Keratinocyte (primary cell): Measurements from ENCODE around the gene CTIF. TPM values are rescaled to one million over a fixed set of nuclear protein-coding genes. Genes with fewer than 3 reads are reported as not detected.

Experiments used
- DNase-seq: peaks from one replicate; pipeline ENCODE4 v3.0.0-alpha.2; 2011; ENCODE audit warnings: low read depth, missing footprints, low spot score
- FAIRE-seq: peaks from 2 replicates; lab custom pipeline; 2011; peaks lifted over from hg19 to GRCh38; lab: Jason Lieb, UNC
- H2AFZ ChIP-seq: 2 replicates; pipeline ENCODE4 v1.6.0; 2012; ENCODE audit warnings: low read length, control low read depth, inconsistent platforms; ENCODE audit not compliant: control insufficient read depth
- H3K27ac ChIP-seq: 2 replicates; pipeline ENCODE4 v1.5.1; 2011; ENCODE audit warnings: low read length; ENCODE audit not compliant: control insufficient read depth, insufficient read depth
- H3K27me3 ChIP-seq: 3 replicates; pipeline ENCODE4 v1.6.0; 2011; ENCODE audit warnings: low read length; ENCODE audit not compliant: control insufficient read depth, insufficient read depth; ENCODE audit errors: extremely low read depth
- H3K36me3 ChIP-seq, 2 experiments: 2 replicates in 1 of 2; 3 replicates in 1 of 2; pipeline ENCODE4 v1.5.1; 2011; ENCODE audit warnings: low read length in 2 of 2, mild to moderate bottlenecking in 1 of 2; ENCODE audit not compliant: control insufficient read depth in 2 of 2, insufficient read depth in 2 of 2; ENCODE audit errors: extremely low read depth in 1 of 2
- H3K4me1 ChIP-seq: 3 replicates; pipeline ENCODE4 v1.5.1; 2011; ENCODE audit warnings: low read length; ENCODE audit not compliant: control insufficient read depth, insufficient read depth; ENCODE audit errors: extremely low read depth
- H3K4me2 ChIP-seq: 3 replicates; pipeline ENCODE4 v1.6.0; 2011; ENCODE audit warnings: low read depth, low read length; ENCODE audit not compliant: control insufficient read depth, insufficient read depth; ENCODE audit errors: extremely low read depth
- H3K4me3 ChIP-seq, 3 experiments: fragments of 200-600 bp in 1 of 3; sonication (generic) in 1 of 3; 2 replicates in 2 of 3; 3 replicates in 1 of 3; pipeline ENCODE4 v1.5.1; 2011 to 2016; ENCODE audit warnings: low read length in 3 of 3, mild to moderate bottlenecking in 3 of 3, control low read depth in 2 of 3, inconsistent platforms in 1 of 3, low read depth in 1 of 3, mixed read lengths in 1 of 3, mixed run types in 1 of 3, moderate library complexity in 1 of 3; ENCODE audit not compliant: control insufficient read depth in 2 of 3, insufficient read depth in 2 of 3; ENCODE audit errors: extremely low read depth in 1 of 3
- H3K79me2 ChIP-seq: 2 replicates; pipeline ENCODE4 v1.6.0; 2012; ENCODE audit warnings: low read length; ENCODE audit not compliant: control insufficient read depth, insufficient read depth
- H3K9ac ChIP-seq: 3 replicates; pipeline ENCODE4 v1.6.0; 2011; ENCODE audit warnings: low read length; ENCODE audit not compliant: control insufficient read depth, insufficient read depth; ENCODE audit errors: extremely low read depth
- H3K9me1 ChIP-seq: 3 replicates; pipeline ENCODE4 v1.6.0; 2011; ENCODE audit warnings: low read length; ENCODE audit not compliant: control insufficient read depth, insufficient read depth; ENCODE audit errors: extremely low read depth
- H3K9me3 ChIP-seq: 2 replicates; pipeline ENCODE4 v1.5.1; 2012; ENCODE audit warnings: low read depth, low read length; ENCODE audit not compliant: control insufficient read depth
- H4K20me1 ChIP-seq: 3 replicates; pipeline ENCODE4 v1.6.0; 2011; ENCODE audit warnings: low read length; ENCODE audit not compliant: control insufficient read depth, insufficient read depth; ENCODE audit errors: extremely low read depth
- EZH2 ChIP-seq: IDR thresholded peaks from one replicate; pipeline ENCODE4 v1.6.1; 2012; ENCODE audit warnings: inconsistent platforms, mild to moderate bottlenecking, low read length, moderate library complexity
- dilution Hi-C: fragments of 300-500 bp; cut with MboI; formaldehyde crosslinking; loops from one replicate; pipeline ENCODE4 v1.7.0; 2020; ENCODE audit warnings: low sequenced_read_pairs; ENCODE audit not compliant: extremely low pct_ligation_motif_present
- polyA plus RNA-seq, 5 experiments: library from polyadenylated mRNA; depleted of rRNA in 3 of 5; stranded (reverse) in 3 of 5; stranded (forward) in 1 of 5; unstranded in 1 of 5; fragments of >200 nt; gene quantifications; 1 replicate in 1 of 5; 2 replicates in 3 of 5; 3 replicates in 1 of 5; pipeline versions ENCODE4 v1.2.1 to v1.2.3, GENCODE V29; 2011 to 2012; ENCODE audit warnings: missing spikeins in 2 of 5, low read depth in 1 of 5, low replicate concordance in 1 of 5
- TF ChIP-seq, protein P1 (sequence below), 3 experiments: IDR thresholded peaks in 1 of 3; conservative IDR thresholded peaks in 1 of 3; optimal IDR thresholded peaks in 1 of 3; 2 replicates in 2 of 3; 3 replicates in 1 of 3; pipeline versions ENCODE3 to v1.5.1; 2011; ENCODE audit warnings: low read length in 3 of 3, mild to moderate bottlenecking in 3 of 3, moderate library complexity in 2 of 3, control low read depth in 1 of 3, inconsistent platforms in 1 of 3; ENCODE audit not compliant: insufficient read depth in 2 of 3; ENCODE audit errors: extremely low read depth in 1 of 3

Gene CTIF
- polyA plus RNA-seq, 1 donor (not counting 4 experiments of a cell fraction or from before 2014, with no cell fraction given) = 15.0 TPM

DNA sequence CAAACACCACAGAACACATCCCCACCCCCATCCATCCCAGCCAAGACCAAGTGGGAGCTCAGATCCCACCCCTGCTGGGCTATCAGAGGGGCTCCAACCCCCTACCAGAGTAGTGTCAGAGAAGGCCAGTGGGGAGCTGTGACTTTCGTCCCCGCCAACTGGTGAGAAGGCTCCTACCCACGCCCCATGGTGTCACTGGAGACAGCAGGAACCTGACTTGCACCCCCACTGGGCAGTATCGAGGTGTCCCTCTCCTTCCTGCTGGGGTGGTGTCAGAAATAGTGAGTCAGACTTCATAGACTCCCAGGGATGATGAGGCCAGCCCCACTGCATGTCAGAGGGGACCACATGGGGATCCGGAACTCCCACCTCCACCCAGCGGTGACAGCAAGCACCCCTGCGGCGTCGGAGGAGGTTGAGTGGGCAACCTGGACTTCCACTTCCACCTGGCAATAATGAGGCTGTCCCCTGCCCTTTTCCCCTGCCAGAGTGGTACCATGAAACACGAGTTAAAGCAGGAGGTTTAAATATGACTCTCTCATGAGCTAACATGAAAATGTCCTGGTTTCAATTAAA is 106.7 kb downstream of the CTIF start:
- FAIRE-seq (no peak), DNase-seq (no peak)
- Histone ChIP-seq H3K36me3 (peaks cover 2 to 5% of the 10 kb centered on the region in 2 experiments), H3K4me1 (peaks cover 8% of the 10 kb centered on the region), H3K9me1 (peaks cover 3% of the 10 kb centered on the region), H3K27me3 (no peaks in the 10 kb centered on the region), H2AFZ (no peak overlapping the region), H3K79me2 (peaks cover 3% of the 10 kb centered on the region), H4K20me1 (no peaks in the 10 kb centered on the region), H3K4me2 (no peak overlapping the region), H3K9ac (no peak overlapping the region), H3K27ac (no peak overlapping the region), H3K4me3 (no peak overlapping the region), H3K9me3 (no peaks in the 10 kb centered on the region)
- no peak for TF ChIP-seq EZH2
- TF ChIP-seq, protein P1, sequence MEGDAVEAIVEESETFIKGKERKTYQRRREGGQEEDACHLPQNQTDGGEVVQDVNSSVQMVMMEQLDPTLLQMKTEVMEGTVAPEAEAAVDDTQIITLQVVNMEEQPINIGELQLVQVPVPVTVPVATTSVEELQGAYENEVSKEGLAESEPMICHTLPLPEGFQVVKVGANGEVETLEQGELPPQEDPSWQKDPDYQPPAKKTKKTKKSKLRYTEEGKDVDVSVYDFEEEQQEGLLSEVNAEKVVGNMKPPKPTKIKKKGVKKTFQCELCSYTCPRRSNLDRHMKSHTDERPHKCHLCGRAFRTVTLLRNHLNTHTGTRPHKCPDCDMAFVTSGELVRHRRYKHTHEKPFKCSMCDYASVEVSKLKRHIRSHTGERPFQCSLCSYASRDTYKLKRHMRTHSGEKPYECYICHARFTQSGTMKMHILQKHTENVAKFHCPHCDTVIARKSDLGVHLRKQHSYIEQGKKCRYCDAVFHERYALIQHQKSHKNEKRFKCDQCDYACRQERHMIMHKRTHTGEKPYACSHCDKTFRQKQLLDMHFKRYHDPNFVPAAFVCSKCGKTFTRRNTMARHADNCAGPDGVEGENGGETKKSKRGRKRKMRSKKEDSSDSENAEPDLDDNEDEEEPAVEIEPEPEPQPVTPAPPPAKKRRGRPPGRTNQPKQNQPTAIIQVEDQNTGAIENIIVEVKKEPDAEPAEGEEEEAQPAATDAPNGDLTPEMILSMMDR (optimal IDR thresholded peaks at IDR 0.05 in 1 of 3, IDR thresholded peaks at IDR 0.05 in 1 of 3, conservative IDR thresholded peaks at IDR 0.05 in 1 of 3; ENCODE audit: extremely low read depth in 1 of 3, insufficient read depth in 2 of 3, low read length in 3 of 3) = no peak
- dilution Hi-C loops = no loop called here

DNA sequence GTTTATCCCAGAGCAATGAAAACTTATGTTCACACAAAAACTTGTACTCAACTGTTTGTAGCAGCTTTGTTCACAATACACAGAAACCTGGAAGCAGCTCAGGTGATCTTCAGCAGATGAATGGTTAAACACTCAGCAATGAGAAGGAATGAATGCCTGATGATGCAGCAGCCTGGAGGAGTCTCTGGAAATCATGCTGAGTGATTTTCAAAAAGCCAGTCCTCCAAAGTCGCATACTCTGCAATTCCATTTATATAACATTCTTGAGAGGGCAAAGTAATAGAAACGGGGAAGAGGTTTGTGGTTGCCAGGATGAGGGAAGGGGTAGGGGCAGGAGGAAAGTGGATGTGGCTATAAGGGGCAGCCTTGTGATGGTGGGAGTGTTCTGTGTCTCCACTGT is 108.1 kb downstream of the CTIF start:
- no peaks in the 10 kb centered on the region for H3K9me1 ChIP-seq
- no peak for FAIRE-seq
- peaks cover 0 to 2% of the 10 kb centered on the region in 2 experiments for H3K36me3 ChIP-seq
- no peaks in the 10 kb centered on the region for H3K27me3 ChIP-seq
- H3K27ac ChIP-seq = no peak overlapping the region
- no peaks in the 10 kb centered on the region for H3K9me3 ChIP-seq
- H2AFZ ChIP-seq = no peak overlapping the region
- dilution Hi-C loops = no loop called here
- H3K4me3 ChIP-seq = no peak overlapping the region
- DNase-seq = no peak
- no peaks in the 10 kb centered on the region for H4K20me1 ChIP-seq
- no peaks in the 10 kb centered on the region for H3K4me1 ChIP-seq
- H3K4me2 ChIP-seq = no peak overlapping the region
- no peaks in the 10 kb centered on the region for H3K79me2 ChIP-seq
- no peak overlapping the region for H3K9ac ChIP-seq
- TF ChIP-seq EZH2 = no peak
- TF ChIP-seq, protein P1 (optimal IDR thresholded peaks at IDR 0.05 in 1 of 3, IDR thresholded peaks at IDR 0.05 in 1 of 3, conservative IDR thresholded peaks at IDR 0.05 in 1 of 3; ENCODE audit: extremely low read depth in 1 of 3, insufficient read depth in 2 of 3, low read length in 3 of 3) = no peak
